Activated T-cell treated with anti-CD3 and anti-CD28 coated beads, Interleukin-2, amount 50 U/mL, for 4 hours (primary cell): Measurements from ENCODE around the gene GAGE10. TPM values are rescaled to one million over a fixed set of nuclear protein-coding genes. Genes with fewer than 3 reads are reported as not detected.
A peak's percentile ranks its signal among the peaks of the same experiment; 100 is the strongest.

Source experiments
- ATAC-seq, 2 donors: fragments of 200-7000 bp; cut with Tn5 transposase; one replicate each; pipeline ENCODE4 v1.10.0; 2021
- DNase-seq: peaks from one replicate; pipeline ENCODE4 v3.0.0-alpha.2; 2020
- H3K27me3 Mint-ChIP-seq: one replicate; pipeline ENCODE4 v1.8.0; 2021; ENCODE audit warnings: low read depth, mixed read lengths
- H3K36me3 Mint-ChIP-seq: one replicate; pipeline ENCODE4 v1.8.0; 2022; ENCODE audit warnings: mixed read lengths; ENCODE audit not compliant: insufficient read depth
- H3K4me1 Mint-ChIP-seq: one replicate; pipeline ENCODE4 v1.8.0; 2021; ENCODE audit warnings: low read depth, mixed read lengths
- H3K4me3 Mint-ChIP-seq: one replicate; pipeline ENCODE4 v1.8.0; 2021; ENCODE audit warnings: mild to moderate bottlenecking, moderate library complexity, mixed read lengths
- H3K9me3 Mint-ChIP-seq: one replicate; pipeline ENCODE4 v1.8.0; 2021; ENCODE audit warnings: mixed read lengths
- total RNA-seq, 3 donors: library from RNA; stranded (reverse); gene quantifications; one replicate each; pipeline ENCODE4 v1.2.1, GENCODE V29; 2021

GAGE10 gene, protein sequence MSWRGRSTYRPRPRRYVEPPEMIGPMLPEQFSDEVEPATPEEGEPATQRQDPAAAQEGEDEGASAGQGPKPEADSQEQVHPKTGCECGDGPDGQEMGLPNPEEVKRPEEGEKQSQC
- total RNA-seq = not detected

DNA sequence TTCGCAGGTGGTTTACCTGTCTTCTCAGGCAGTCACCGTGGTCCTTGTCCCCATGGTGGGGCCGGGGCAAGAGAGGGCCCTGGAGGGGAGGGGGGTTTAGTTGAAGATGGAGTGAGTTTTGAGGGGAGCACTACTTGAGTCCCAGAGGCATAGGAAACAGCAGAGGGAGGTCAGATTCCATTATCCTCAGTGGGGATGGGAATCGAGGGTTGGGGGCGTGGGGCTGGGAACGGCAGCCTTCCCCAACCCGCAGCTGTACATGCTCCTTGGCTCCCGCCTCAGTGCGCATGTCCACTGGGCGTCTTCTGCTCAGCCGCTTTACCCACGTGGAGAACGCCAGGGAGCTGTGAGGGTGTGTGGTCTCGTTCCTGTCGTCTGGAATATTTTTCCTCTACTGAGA is at the start of gene GAGE10:
Gene GAGE10, plus strand, starts transcription at position 301 of the 400 bp plus-strand sequence. CDS start 1,214 bp downstream, outside the sequence.
- DNase-seq (no peak), ATAC-seq (no peak)
- Mint-ChIP-seq H3K27me3 (no peaks in the 10 kb centered on the region), H3K4me3 (no peak within 1 kb of the TSS), H3K4me1 (peaks cover under 1% of the 10 kb centered on the region), H3K9me3 (no peaks in the 10 kb centered on the region), H3K36me3 (no peaks in the 10 kb centered on the region)

DNA sequence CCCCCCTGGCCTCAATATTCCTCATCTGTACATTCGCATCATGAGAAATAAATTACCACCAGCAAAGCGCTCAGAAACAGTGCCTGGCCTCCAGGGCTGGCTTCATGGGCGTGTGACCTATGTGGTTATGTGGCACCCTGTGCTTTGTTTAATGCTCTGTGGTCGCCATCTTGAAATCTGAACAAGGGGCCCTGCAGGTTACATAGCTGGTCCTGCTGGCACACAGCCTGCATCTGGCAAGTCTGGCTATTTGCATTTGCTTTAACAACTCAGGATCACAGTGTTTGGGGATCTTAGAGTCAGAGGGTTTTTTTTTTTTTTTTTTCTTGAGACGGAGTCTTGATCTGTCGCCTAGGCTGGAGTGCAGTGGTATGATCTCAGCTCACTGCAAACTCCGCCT is 48.8 kb upstream of the GAGE10 start:
- H3K4me1 Mint-ChIP-seq = peaks cover 26% of the 10 kb centered on the region
- no peak for ATAC-seq
- no peaks in the 10 kb centered on the region for H3K27me3 Mint-ChIP-seq
- peaks cover 5% of the 10 kb centered on the region for H3K36me3 Mint-ChIP-seq
- no peaks in the 10 kb centered on the region for H3K9me3 Mint-ChIP-seq
- DNase-seq = no peak
- H3K4me3 Mint-ChIP-seq = no peak overlapping the region

DNA sequence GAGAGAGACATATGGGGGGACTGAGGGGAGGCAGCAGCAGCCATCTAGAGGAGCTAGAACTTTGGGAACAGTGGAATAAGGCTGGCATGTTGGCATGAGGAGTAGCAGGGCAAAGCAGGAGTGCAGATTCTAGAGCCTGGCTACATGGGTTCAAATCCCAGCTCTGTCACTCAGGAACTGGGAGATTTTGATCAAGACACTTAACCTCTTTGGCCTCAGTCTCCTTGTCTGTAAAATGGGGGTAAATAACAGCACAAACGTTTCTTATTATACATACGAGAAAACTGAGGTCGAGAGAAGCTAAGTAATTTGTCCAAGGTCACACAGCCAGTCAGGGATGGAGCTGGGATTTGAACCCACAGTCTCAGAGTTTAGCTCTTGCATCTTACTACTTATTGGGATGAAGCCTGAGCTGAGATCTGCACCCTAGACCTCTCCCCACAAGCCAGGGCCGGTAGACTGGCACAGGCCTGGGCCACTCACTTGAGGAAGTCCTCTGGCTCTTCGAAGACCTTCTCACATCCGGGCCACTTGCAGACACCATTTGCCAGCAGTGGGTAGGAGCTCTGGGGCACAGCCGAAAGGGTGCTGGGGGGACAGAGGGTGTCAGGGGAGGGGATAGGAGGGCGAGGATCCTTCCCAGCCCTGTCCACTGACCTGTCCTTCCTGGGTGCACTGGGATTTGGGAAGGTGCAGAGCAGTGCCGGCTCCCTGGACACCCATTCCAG is 47.0 kb upstream of the GAGE10 start:
- Mint-ChIP-seq H3K4me1 (peaks cover 27% of the 10 kb centered on the region), H3K4me3 (no peak overlapping the region), H3K36me3 (no peaks in the 10 kb centered on the region), H3K27me3 (no peaks in the 10 kb centered on the region), H3K9me3 (no peaks in the 10 kb centered on the region)
- DNase-seq (no peak), ATAC-seq (no peak)

DNA sequence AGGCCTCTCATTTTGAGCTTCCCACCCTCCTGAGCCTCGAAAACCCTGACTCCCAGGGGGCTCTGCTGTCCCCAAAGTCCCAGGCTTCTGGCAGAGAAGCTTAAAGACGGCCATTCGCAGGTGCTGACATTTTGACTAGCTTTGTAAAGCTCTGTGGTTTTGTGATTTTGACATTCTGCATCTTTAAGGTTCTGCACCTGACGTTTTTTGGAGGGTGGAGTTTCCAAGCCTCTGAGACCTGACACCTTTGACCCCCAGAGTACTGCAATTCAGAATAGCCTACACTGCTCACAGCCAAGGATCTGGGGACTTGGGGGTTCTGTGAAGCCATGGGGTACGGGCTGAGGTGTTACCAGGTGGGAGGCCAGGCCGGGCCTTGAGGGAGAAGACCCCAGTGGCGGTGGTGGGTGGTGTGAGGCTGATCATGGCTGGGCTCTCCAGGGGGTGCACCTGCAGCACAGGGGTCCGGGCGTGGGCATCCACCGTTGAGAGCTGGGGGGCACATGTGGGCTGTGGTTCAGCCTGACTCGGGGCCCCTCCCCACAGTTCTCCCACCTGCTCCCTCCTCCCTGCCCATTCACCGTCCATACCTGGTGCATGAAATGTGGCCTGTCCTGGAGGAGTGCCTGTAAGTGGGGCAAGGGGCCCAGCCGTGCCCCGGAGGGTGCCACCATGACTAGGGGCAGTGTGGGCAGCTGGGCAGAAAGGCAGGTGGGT is 46.2 kb upstream of the GAGE10 start:
- no peaks in the 10 kb centered on the region for H3K9me3 Mint-ChIP-seq
- DNase-seq (no peak), ATAC-seq (no peak)
- no peaks in the 10 kb centered on the region for H3K36me3 Mint-ChIP-seq
- H3K27me3 Mint-ChIP-seq = no peaks in the 10 kb centered on the region
- H3K4me1 Mint-ChIP-seq = peaks cover 30% of the 10 kb centered on the region
- no peak overlapping the region for H3K4me3 Mint-ChIP-seq

DNA sequence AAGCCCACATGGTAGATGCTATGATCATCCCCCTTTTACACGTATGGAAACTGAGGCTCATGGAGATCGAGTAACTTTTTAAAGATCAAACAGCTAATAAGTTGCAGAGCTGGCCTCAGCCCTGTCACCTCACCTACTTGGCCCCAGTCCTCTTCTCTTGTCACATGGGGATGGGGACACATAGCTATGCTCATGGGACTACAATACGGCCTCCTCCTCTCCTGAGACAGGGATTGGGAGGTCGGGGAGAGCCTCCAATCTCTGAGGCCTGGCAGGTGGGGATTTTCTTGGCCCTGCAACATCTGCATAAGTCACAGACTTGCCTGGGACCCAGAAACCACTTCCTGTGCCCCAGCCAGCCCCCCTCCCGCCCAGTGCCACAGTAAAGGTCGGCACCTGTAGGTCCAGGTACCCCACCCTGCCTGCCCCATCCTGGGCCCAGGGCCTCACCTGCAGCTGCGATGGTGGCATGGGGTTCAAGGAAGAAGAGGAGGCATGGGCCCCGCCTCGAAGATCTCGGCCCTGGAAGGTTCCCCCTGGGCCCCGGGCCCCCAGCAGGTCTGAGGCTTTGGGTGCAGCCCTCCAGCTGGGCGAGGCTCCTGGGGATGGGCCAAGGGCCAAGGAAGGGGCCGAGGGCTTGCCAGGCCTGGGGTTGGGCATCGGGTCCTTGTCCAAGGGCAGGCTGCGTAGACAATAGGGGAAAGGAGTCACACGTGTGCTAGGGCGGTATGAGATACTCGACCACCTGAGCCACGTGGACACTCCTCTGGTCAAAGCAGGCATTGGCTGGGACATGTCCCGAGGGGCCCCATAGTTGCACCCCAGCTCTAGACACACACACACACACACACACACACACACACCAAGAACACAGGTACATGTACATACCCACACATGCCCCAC is 45.3 kb upstream of the GAGE10 start:
- Mint-ChIP-seq H3K4me1 (peaks cover 37% of the 10 kb centered on the region), H3K4me3 (no peak overlapping the region), H3K9me3 (no peaks in the 10 kb centered on the region), H3K36me3 (no peaks in the 10 kb centered on the region), H3K27me3 (no peaks in the 10 kb centered on the region)
- no peak for DNase-seq
- peak; percentile 47 to 59 for ATAC-seq

DNA sequence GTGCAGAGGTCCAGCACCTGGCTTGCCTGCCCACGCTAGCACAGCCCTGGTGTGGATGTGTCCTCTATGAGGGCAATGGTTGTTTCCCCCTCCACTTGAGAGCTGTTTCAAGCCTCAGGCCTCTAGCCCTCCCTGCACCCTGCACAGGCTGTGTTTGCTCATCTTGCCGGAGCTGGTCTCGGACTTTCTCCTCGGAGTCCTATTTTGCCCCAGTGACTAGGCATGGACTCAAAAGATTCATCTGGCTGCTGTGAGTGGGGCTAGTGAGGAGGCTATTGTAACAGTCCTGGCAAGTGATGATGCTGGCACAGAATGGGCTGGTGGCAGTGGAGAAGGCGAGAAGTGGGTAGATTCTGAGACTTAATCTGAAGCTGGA is 44.7 kb upstream of the GAGE10 start:
- Mint-ChIP-seq H3K27me3 (no peaks in the 10 kb centered on the region), H3K4me1 (peaks cover 38% of the 10 kb centered on the region), H3K36me3 (no peaks in the 10 kb centered on the region), H3K9me3 (no peaks in the 10 kb centered on the region), H3K4me3 (no peak overlapping the region)
- ATAC-seq = no peak
- no peak for DNase-seq

DNA sequence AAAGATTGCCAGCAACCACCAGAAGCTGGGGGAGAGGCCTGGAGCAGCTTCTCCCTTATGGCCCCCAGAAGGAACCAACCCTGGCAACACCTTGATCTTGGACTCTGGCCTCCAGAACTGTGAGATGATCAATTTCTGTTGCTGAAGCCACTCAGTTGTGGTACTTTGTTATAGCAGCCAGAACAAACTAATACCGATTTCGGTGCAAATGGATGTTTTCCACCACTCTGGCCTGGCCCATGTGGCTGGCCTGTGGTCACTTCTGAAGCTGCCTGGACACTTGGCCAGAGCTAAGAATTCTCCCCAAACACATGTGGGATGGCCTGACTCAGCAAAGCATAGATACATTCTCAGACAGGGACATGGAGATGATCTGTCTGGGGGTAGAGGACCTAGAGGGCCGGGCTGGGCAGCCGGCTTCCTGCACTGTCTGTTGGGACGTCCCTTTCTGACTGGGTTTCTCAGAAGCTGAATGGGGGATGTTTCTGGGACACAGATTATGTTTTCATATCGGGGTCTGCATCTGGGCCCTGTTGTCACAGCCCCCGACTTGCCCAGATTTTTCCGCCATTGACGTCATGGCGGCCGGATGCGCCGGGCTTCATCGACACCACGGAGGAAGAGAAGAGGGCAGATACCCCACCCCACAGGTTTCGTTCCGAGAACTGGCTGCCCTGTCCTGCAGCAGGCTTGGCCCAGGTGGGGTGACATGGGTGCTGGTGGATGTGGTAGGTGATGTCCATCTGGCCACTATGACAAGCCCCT is 43.0 kb upstream of the GAGE10 start:
- peak overlapping the region; percentile 60 for H3K4me3 Mint-ChIP-seq
- DNase-seq (no peak), ATAC-seq (no peak)
- H3K4me1 Mint-ChIP-seq = peaks cover 47% of the 10 kb centered on the region
- no peaks in the 10 kb centered on the region for H3K27me3 Mint-ChIP-seq
- H3K9me3 Mint-ChIP-seq = no peaks in the 10 kb centered on the region
- no peaks in the 10 kb centered on the region for H3K36me3 Mint-ChIP-seq

DNA sequence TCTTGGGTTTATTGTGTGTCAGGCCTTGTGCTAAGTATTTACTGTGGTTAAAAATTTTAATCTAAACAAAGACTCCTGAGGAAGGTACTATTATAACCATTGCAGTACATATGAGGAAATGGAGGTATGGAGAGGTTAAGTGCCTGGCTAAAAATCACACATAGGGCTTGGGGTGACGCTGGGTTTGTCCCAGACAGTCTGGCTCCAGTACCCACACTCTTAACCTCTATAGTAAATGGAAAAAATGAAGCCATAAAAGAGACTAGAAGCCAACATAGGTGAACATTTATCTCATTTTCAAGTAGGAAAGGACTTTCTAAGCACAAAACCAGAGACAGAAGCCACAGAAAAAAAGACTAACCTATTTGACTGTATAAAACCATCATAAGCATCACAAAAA is 40.8 kb upstream of the GAGE10 start:
- no peak for ATAC-seq
- no peaks in the 10 kb centered on the region for H3K36me3 Mint-ChIP-seq
- peaks cover 41% of the 10 kb centered on the region for H3K4me1 Mint-ChIP-seq

DNA sequence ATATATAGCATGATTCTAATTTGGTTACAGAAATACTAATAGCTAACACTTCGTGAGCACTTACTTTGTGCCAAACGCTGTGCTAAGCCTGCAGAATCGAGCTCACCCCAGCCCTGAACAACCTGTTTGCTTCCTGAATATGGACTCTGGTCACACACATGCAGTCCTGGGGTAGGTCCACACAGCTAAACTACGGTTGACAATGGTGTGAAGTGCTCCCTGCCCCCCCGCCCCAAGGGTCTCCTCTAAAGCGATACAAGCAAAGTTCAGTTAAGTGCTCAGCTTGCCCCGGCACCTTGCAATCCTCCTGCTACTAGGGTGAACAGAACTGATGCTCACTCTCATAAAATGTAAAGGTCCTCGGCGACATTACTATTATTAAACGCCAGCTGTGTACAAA is 39.8 kb upstream of the GAGE10 start:
- peak overlapping the region; percentile 75 for H3K4me3 Mint-ChIP-seq
- no peaks in the 10 kb centered on the region for H3K27me3 Mint-ChIP-seq
- no peak for DNase-seq
- H3K9me3 Mint-ChIP-seq = no peaks in the 10 kb centered on the region
- no peak for ATAC-seq
- no peaks in the 10 kb centered on the region for H3K36me3 Mint-ChIP-seq
- H3K4me1 Mint-ChIP-seq = peaks cover 39% of the 10 kb centered on the region

More for the DNA sequence above, 40.8 kb upstream of the GAGE10 start:
- H3K27me3 Mint-ChIP-seq = no peaks in the 10 kb centered on the region
- no peaks in the 10 kb centered on the region for H3K9me3 Mint-ChIP-seq
- DNase-seq = no peak
- peak overlapping the region; percentile 75 for H3K4me3 Mint-ChIP-seq

DNA sequence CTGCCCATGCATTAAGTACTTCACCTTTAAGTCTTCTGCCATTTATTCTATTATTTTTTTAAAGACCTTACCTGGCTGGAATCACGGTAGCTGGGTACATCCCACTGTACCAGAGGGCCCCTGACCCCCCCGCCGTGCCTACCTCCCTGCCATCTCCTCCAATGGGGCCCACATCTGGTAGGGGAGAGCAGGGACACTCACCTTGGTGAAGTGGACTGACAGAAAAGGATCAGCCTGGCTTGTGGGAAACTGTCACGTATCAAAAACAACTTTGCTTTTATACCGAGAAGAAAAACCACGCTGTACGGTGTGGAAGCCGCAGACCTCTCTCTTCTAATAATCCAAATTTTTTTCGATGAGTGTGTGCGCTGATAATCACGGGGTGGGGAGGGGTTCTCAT is 39.0 kb upstream of the GAGE10 start, which contains the start of gene FOXP3:
Gene FOXP3, minus strand, starts transcription at position 251 of the 400 bp plus-strand sequence. CDS start 6,205 bp downstream, outside the sequence.
- no peaks in the 10 kb centered on the region for H3K27me3 Mint-ChIP-seq

DNA sequence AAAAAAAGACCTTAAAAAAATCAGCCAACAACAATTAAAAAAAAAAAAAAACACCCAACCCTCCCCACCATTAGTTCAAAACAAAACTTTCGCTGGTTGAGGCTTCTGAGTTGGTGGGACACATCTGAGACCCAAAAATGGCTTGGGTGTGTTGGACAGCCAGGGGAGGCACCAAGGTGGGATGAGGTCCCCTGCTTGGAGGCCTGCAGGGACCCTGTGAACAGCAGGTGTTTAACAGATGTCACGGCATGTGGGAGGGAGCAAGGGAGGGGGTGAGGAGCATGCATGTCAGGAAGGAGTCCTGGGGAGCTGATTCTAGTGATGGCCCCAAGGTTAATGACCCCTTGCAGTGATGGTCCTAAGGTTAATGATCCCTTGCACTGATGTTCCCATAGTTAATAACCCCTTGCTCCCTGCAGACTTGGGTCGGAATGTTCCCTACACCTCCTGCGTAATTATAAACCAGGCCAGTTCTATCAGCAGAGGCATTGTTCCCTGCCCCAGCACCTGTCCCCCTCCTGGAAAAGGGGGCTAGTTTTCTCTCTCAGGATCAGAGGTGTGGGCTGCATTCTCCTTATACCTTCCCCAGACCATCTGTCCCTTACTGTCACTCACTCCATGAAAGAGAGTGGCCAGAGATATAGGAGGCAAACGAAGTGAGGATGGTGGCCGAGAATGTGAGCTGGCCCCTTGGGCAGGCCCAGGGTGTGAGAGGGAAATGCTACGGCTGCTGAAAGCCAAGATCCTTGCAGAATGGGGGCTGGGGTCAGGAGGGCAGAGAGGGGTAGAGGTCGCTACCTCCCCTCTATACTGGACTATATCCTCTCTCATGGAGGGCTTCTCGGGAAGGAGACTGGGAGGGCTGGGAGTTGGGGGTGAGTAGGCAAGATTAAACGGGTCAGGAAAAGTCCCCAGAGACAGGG is 36.7 kb upstream of the GAGE10 start:
- H3K27me3 Mint-ChIP-seq = no peaks in the 10 kb centered on the region
- peaks cover 5% of the 10 kb centered on the region for H3K36me3 Mint-ChIP-seq
- peaks cover 38% of the 10 kb centered on the region for H3K4me1 Mint-ChIP-seq
- no peaks in the 10 kb centered on the region for H3K9me3 Mint-ChIP-seq
- DNase-seq (no peak), ATAC-seq (no peak)
- H3K4me3 Mint-ChIP-seq = no peak overlapping the region

More for the DNA sequence above, 39.0 kb upstream of the GAGE10 start, which contains the start of gene FOXP3:
- ATAC-seq (no peak), DNase-seq (no peak)
- H3K9me3 Mint-ChIP-seq = no peaks in the 10 kb centered on the region
- H3K36me3 Mint-ChIP-seq = no peaks in the 10 kb centered on the region
- peaks cover 33% of the 10 kb centered on the region for H3K4me1 Mint-ChIP-seq
- peak within 1 kb of the TSS; percentile 75 for H3K4me3 Mint-ChIP-seq

DNA sequence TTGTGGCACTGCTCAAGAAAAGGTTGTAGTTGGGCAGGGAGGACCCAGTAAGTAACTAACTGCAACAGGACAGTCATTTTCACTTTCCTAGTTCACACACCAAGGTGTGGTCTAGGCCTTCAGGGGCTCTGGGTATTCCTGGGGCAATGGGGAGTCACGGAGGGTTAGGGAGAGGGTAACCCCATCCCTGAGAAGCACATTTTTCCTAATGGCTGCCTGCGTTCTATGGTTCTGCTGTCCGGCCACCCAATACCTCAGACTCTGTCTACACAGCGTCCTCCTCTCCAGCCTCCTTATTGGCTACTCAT is 34.8 kb upstream of the GAGE10 start:
- H3K4me3 Mint-ChIP-seq = peak overlapping the region; percentile 87
- H3K9me3 Mint-ChIP-seq = no peaks in the 10 kb centered on the region
- peaks cover 5% of the 10 kb centered on the region for H3K36me3 Mint-ChIP-seq
- H3K4me1 Mint-ChIP-seq = peaks cover 45% of the 10 kb centered on the region
- ATAC-seq = no peak
- no peak for DNase-seq
- no peaks in the 10 kb centered on the region for H3K27me3 Mint-ChIP-seq
